Measurements from ENCODE around the gene HSD3B1. TPM values are rescaled to one million over a fixed set of nuclear protein-coding genes. Genes with fewer than 3 reads are reported as not detected.
"Not testable (repeated sequence)": the region's sequence is repeated elsewhere in the genome, so short reads cannot be mapped to it uniquely, and the experiment has no call there.

HSD3B1 gene
- total and polyA plus RNA-seq, 9 of the 15 experiments (the other 6 are each of a cell fraction or from before 2014, with no cell fraction given): not detected

GRCh38 chr1:119516247-119516646 is 9.2 kb downstream of the HSD3B1 start:
- Histone ChIP-seq H4K20me1 (replicated peaks; ENCODE audit: control insufficient read depth, insufficient read depth, low read length) (no peaks in the 10 kb centered on the region), H3K9ac (ENCODE audit: insufficient read depth in 1 of 2, low read depth in 2 of 2, low read length in 2 of 2) (no peak overlapping the region), H3K79me2 (ENCODE audit: control insufficient read depth, insufficient read depth, low read length) (no peaks in the 10 kb centered on the region), H3K4me2 (ENCODE audit: insufficient read depth, low read length) (no peak overlapping the region), H3K27ac (ENCODE audit: extremely low read depth, low read depth, low read length) (no peak overlapping the region), H3K9me3 (replicated peaks; ENCODE audit: control insufficient read depth, insufficient read depth, low read depth, low read length) (no peaks in the 10 kb centered on the region), H3K27me3 (ENCODE audit: control insufficient read depth in 2 of 2, insufficient read depth in 2 of 2, low read length in 2 of 2) (no peaks in the 10 kb centered on the region), H3K4me3 (no peak overlapping the region), H2AFZ (ENCODE audit: low read depth, low read length) (no peak overlapping the region), H3K9me1 (ENCODE audit: control insufficient read depth, insufficient read depth, low read length) (no peaks in the 10 kb centered on the region), H3K36me3 (ENCODE audit: control insufficient read depth, insufficient read depth, low read length) (no peaks in the 10 kb centered on the region), H3K4me1 (replicated peaks in 1 of 2; ENCODE audit: control insufficient read depth in 2 of 2, insufficient read depth in 2 of 2, low read length in 2 of 2) (no peaks in the 10 kb centered on the region)
- intact Hi-C loops (cut with micrococcal nuclease): loop anchor here (10.0 kb wide), 1 partner anchor 61 kb away; no protein-coding TSS in a partner anchor
- ChIA-PET POLR2A (no interaction called here), CTCF (ENCODE audit: low intra/inter-chr PET ratio) (no interaction called here)
- ATAC-seq: no peak
- no TSS peak for BruUV-seq (replicated peaks)
- in situ Hi-C loops (cut with MboI): no loop called here
- FAIRE-seq: no peak
- DNase-seq (ENCODE audit: extremely low read depth in 1 of 4, low spot score in 3 of 4): no peak
- TF ChIP-seq ZNF584 (CRISPR knock-in tag; IDR thresholded peaks at IDR 0.05; ENCODE audit: low read depth) (no peak), TBP (optimal IDR thresholded peaks at IDR 0.05; ENCODE audit: low read depth, low read length) (no peak)

GRCh38 chr1:119516680-119517079 is 9.7 kb downstream of the HSD3B1 start:
- Histone ChIP-seq H4K20me1 (replicated peaks; ENCODE audit: control insufficient read depth, insufficient read depth, low read length) (no peaks in the 10 kb centered on the region), H3K9ac (ENCODE audit: insufficient read depth in 1 of 2, low read depth in 2 of 2, low read length in 2 of 2) (no peak overlapping the region), H2AFZ (ENCODE audit: low read depth, low read length) (no peak overlapping the region), H3K27me3 (ENCODE audit: control insufficient read depth in 2 of 2, insufficient read depth in 2 of 2, low read length in 2 of 2) (no peaks in the 10 kb centered on the region), H3K4me1 (replicated peaks in 1 of 2; ENCODE audit: control insufficient read depth in 2 of 2, insufficient read depth in 2 of 2, low read length in 2 of 2) (no peaks in the 10 kb centered on the region), H3K4me3 (no peak overlapping the region), H3K27ac (ENCODE audit: extremely low read depth, low read depth, low read length) (no peak overlapping the region), H3K79me2 (ENCODE audit: control insufficient read depth, insufficient read depth, low read length) (no peaks in the 10 kb centered on the region), H3K4me2 (ENCODE audit: insufficient read depth, low read length) (no peak overlapping the region), H3K9me3 (replicated peaks; ENCODE audit: control insufficient read depth, insufficient read depth, low read depth, low read length) (no peaks in the 10 kb centered on the region), H3K36me3 (ENCODE audit: control insufficient read depth, insufficient read depth, low read length) (no peaks in the 10 kb centered on the region), H3K9me1 (ENCODE audit: control insufficient read depth, insufficient read depth, low read length) (no peaks in the 10 kb centered on the region)
- ATAC-seq: no peak
- 2% methylated on average over 5 of the region's 5 CpGs for WGBS (ENCODE audit: insufficient coverage, low coverage, missing lambda C conversion rate)
- no TSS peak for BruUV-seq (replicated peaks)
- ChIA-PET POLR2A (interaction anchor here (1.0 kb wide), 1 partner anchor 20 kb away, joined by 3 read pairs; no protein-coding TSS in a partner anchor), CTCF (ENCODE audit: low intra/inter-chr PET ratio) (no interaction called here)
- no peak for DNase-seq (ENCODE audit: extremely low read depth in 1 of 4, low spot score in 3 of 4)
- in situ Hi-C loops (cut with MboI): no loop called here
- intact Hi-C loops (cut with micrococcal nuclease): loop anchor here (10.0 kb wide), 1 partner anchor 62 kb away; no protein-coding TSS in a partner anchor
- TF ChIP-seq RBM22 (IDR thresholded peaks at IDR 0.05; ENCODE audit: low read depth, low read length, poor library complexity, severe bottlenecking) (no peak), FOSL1 (tag; conservative IDR thresholded peaks at IDR 0.05) (no peak), ARID2 (IDR thresholded peaks at IDR 0.05) (no peak), SIX5 (IDR thresholded peaks at IDR 0.05; ENCODE audit: borderline replicate concordance in 1 of 2, insufficient read depth in 1 of 2, low read depth in 1 of 2, low read length in 2 of 2) (no peak), EP300 (IDR thresholded peaks at IDR 0.05; ENCODE audit: low read length) (no peak), E2F5 (CRISPR knock-in tag; IDR thresholded peaks at IDR 0.05) (no peak)
- no peak for FAIRE-seq

GRCh38 chr1:119517667-119518066 is 10.7 kb downstream of the HSD3B1 start:
- BruUV-seq (replicated peaks); DNase-seq (ENCODE audit: extremely low read depth in 1 of 4, low spot score in 3 of 4); H3K9me3 ChIP-seq (replicated peaks; ENCODE audit: control insufficient read depth, insufficient read depth, low read depth, low read length); CTCF ChIA-PET (ENCODE audit: low intra/inter-chr PET ratio); in situ Hi-C loops (cut with MboI); H3K27ac ChIP-seq (ENCODE audit: extremely low read depth, low read depth, low read length); H3K27me3 ChIP-seq (ENCODE audit: control insufficient read depth in 2 of 2, insufficient read depth in 2 of 2, low read length in 2 of 2); H3K4me2 ChIP-seq (ENCODE audit: insufficient read depth, low read length); ATAC-seq; H3K79me2 ChIP-seq (ENCODE audit: control insufficient read depth, insufficient read depth, low read length); H3K4me3 ChIP-seq; H2AFZ ChIP-seq (ENCODE audit: low read depth, low read length); H3K9ac ChIP-seq (ENCODE audit: insufficient read depth in 1 of 2, low read depth in 2 of 2, low read length in 2 of 2); H3K36me3 ChIP-seq (ENCODE audit: control insufficient read depth, insufficient read depth, low read length); H3K4me1 ChIP-seq (replicated peaks in 1 of 2; ENCODE audit: control insufficient read depth in 2 of 2, insufficient read depth in 2 of 2, low read length in 2 of 2); FAIRE-seq; H3K9me1 ChIP-seq (ENCODE audit: control insufficient read depth, insufficient read depth, low read length); H4K20me1 ChIP-seq (replicated peaks; ENCODE audit: control insufficient read depth, insufficient read depth, low read length): not testable (repeated sequence)
- intact Hi-C loops (cut with micrococcal nuclease): loop anchor here (10.0 kb wide), 1 partner anchor 63 kb away; no protein-coding TSS in a partner anchor
- POLR2A ChIA-PET: interaction anchor here (1.0 kb wide), 1 partner anchor 19 kb away, joined by 3 read pairs; no protein-coding TSS in a partner anchor
